HepG2 (cell line): ENCODE data around the gene PCNT. TPM values are rescaled to one million over a fixed set of nuclear protein-coding genes. Genes with fewer than 3 reads are reported as not detected.

Experiments used
- ATAC-seq: fragments of 200-7000 bp; cut with Tn5 transposase; 3 replicates; pipeline ENCODE4 v1.9.1; 2020; ENCODE audit warnings: mild to moderate bottlenecking, moderate library complexity
- BruUV-seq: library from RNA; stranded (reverse); fragments of 400-500 nt; replicated peaks from 2 replicates; lab custom pipeline; 2021; lab: Mats Ljungman, UMichigan
- CTCF ChIA-PET: fragments of 300-600 bp; formaldehyde crosslinking; extraction: SDS; loops from one replicate; lab custom pipeline; 2021; ENCODE audit warnings: low total read pairs, inconsistent platforms, low intra/inter-chr PET ratio; lab: Yijun Ruan, JAX
- POLR2A ChIA-PET: fragments of 350-600 bp; sonication (Branson Sonifier 250); formaldehyde crosslinking; loops from one replicate; lab custom pipeline; 2020; ENCODE audit warnings: antibody characterized with exemption, inconsistent platforms; lab: Yijun Ruan, JAX
- DNase-seq: peaks from one replicate; pipeline ENCODE4 v3.0.0-alpha.2; 2015; ENCODE audit warnings: low spot score
- FAIRE-seq: peaks from 3 replicates; lab custom pipeline; 2011; peaks lifted over from hg19 to GRCh38; lab: Jason Lieb, UNC
- H2AFZ ChIP-seq: one replicate; pipeline ENCODE4 v1.6.1; 2011; ENCODE audit warnings: low read length, inconsistent platforms
- H3K27ac ChIP-seq: fragments of 300-600 bp; 3 replicates; pipeline ENCODE4 v1.8.0; 2011; ENCODE audit warnings: mixed run types, mild to moderate bottlenecking, mixed read lengths, low read length, inconsistent platforms; ENCODE audit not compliant: insufficient read depth; ENCODE audit errors: extremely low read length
- H3K27me3 ChIP-seq, 2 experiments: fragments of 200-600 bp in 1 of 2; 2 replicates in 1 of 2; 3 replicates in 1 of 2; pipeline versions ENCODE4 v1.6.0 to v1.8.0; 2011; ENCODE audit warnings: low read length in 2 of 2, mild to moderate bottlenecking in 2 of 2, moderate library complexity in 2 of 2, inconsistent platforms in 1 of 2; ENCODE audit not compliant: insufficient read depth in 2 of 2, control insufficient read depth in 1 of 2
- H3K36me3 ChIP-seq, 2 experiments: fragments of 200-600 bp in 1 of 2; replicated peaks in 1 of 2; 2 replicates in 1 of 2; 3 replicates in 1 of 2; pipeline versions ENCODE4 v1.5.1 to v1.8.0; 2011; ENCODE audit warnings: low read length in 2 of 2, inconsistent platforms in 1 of 2; ENCODE audit not compliant: insufficient read depth in 2 of 2, control insufficient read depth in 1 of 2
- H3K4me1 ChIP-seq: 2 replicates; pipeline ENCODE4 v1.5.1; 2012; ENCODE audit warnings: low read length, inconsistent platforms; ENCODE audit not compliant: insufficient read depth
- H3K4me2 ChIP-seq: 2 replicates; pipeline ENCODE4 v1.6.0; 2011; ENCODE audit warnings: low read depth, low read length, inconsistent platforms
- H3K4me3 ChIP-seq, 3 experiments: fragments of 200-600 bp in 1 of 3; sonication (generic), shearing (Covaris generic) in 1 of 3; replicated peaks in 1 of 3; 2 replicates each; pipeline ENCODE4 v1.5.1; 2011 to 2016; ENCODE audit warnings: low read length in 3 of 3, inconsistent platforms in 2 of 3, low read depth in 2 of 3, mild to moderate bottlenecking in 2 of 3, control low read depth in 1 of 3, mixed read lengths in 1 of 3; ENCODE audit not compliant: insufficient read depth in 1 of 3
- H3K79me2 ChIP-seq: one replicate; pipeline ENCODE4 v1.6.1; 2011; ENCODE audit warnings: low read length, inconsistent platforms; ENCODE audit not compliant: insufficient read depth
- H3K9ac ChIP-seq: 2 replicates; pipeline ENCODE4 v1.6.0; 2011; ENCODE audit warnings: mild to moderate bottlenecking, low read depth, low read length, inconsistent platforms; ENCODE audit not compliant: insufficient read depth
- H3K9me3 ChIP-seq: 2 replicates; pipeline ENCODE4 v1.5.1; 2012; ENCODE audit warnings: mild to moderate bottlenecking, low read length
- H4K20me1 ChIP-seq: 2 replicates; pipeline ENCODE4 v1.6.0; 2011; ENCODE audit warnings: inconsistent platforms, mild to moderate bottlenecking, low read length, moderate library complexity; ENCODE audit not compliant: insufficient read depth
- ASH2L ChIP-seq: fragments of 300-600, 200-600 bp; sonication (generic); IDR thresholded peaks from 2 replicates; pipeline ENCODE4 v1.7.0; 2017; ENCODE audit warnings: low read depth, mild to moderate bottlenecking, moderate library complexity, mixed read lengths, low read length; ENCODE audit not compliant: insufficient read length
- DRAP1 ChIP-seq: IDR thresholded peaks from 2 replicates; pipeline ENCODE4 v1.6.1; 2016; ENCODE audit warnings: missing genetic modification reagents, missing compliant biosample characterization
- GMEB1 ChIP-seq: sonication (generic); formaldehyde crosslinking; IDR thresholded peaks from 2 replicates; pipeline ENCODE4 v1.5.1; 2020; ENCODE audit warnings: missing genetic modification reagents, mild to moderate bottlenecking, borderline replicate concordance
- HNF4A ChIP-seq: sonication (generic); formaldehyde crosslinking; IDR thresholded peaks from 2 replicates; pipeline ENCODE4 v1.4.0; 2020; ENCODE audit warnings: missing genetic modification reagents
- PBX2 ChIP-seq: IDR thresholded peaks from 2 replicates; pipeline ENCODE4 v1.6.1; 2016; ENCODE audit warnings: control low read depth
- ZNF605 ChIP-seq: sonication (generic); formaldehyde crosslinking; IDR thresholded peaks from 2 replicates; pipeline ENCODE4 v1.8.0; 2022; ENCODE audit warnings: mild to moderate bottlenecking, missing genetic modification reagents
- WGBS: methylation state at CpG from one replicate; pipeline ENCODE4 v1.1.6; 2017; ENCODE audit warnings: low lambda C conversion rate; 5-methylcytosine and 5-hydroxymethylcytosine counted together
- in situ Hi-C: cut with HindIII; loops from 2 replicates; pipeline ENCODE4 v1.10.0; 2017; ENCODE audit warnings: low pct_unique_long_range_greater_than_20kb; ENCODE audit not compliant: extremely low pct_ligation_motif_present
- intact Hi-C: fragments of 100-400 bp; cut with micrococcal nuclease; formaldehyde crosslinking; loops from one replicate; pipeline ENCODE4 v1.10.0; 2022; ENCODE audit not compliant: unreplicated experiment
- polyA plus RNA-seq, 8 experiments: library from polyadenylated mRNA; depleted of rRNA in 3 of 8; stranded (reverse) in 7 of 8; unstranded in 1 of 8; fragments of >200 nt; fragmentation: Illumina TruSeq in 4 of 8; extraction: Trizol in 4 of 8; gene quantifications; 2 replicates each; pipeline versions ENCODE4 v1.2.1 to v1.2.3, GENCODE V29; 2011 to 2016; ENCODE audit warnings: low read depth in 4 of 8, missing spikeins in 1 of 8, mixed read lengths in 1 of 8; ENCODE audit not compliant: insufficient read depth in 1 of 8
- total RNA-seq, 5 experiments: library from RNA; depleted of rRNA; stranded (reverse); fragments of >200 nt; fragmentation: Illumina TruSeq; extraction: Trizol; gene quantifications; 2 replicates each; pipeline ENCODE4 v1.2.3, GENCODE V29; 2016; ENCODE audit warnings: low read depth in 1 of 5

Gene PCNT
- total and polyA plus RNA-seq, 2 of the 13 experiments (the other 11 are each of a cell fraction or from before 2014, with no cell fraction given) = 5.6 to 12.4 TPM

GRCh38 chr21:46439906-46440305 lies 116.0 kb downstream of the PCNT start:
- in situ Hi-C loops = no loop called here
- Histone ChIP-seq H3K79me2 (no peaks in the 10 kb centered on the region), H3K4me1 (no peaks in the 10 kb centered on the region), H3K9ac (no peak overlapping the region), H3K36me3 (peaks cover 14 to 66% of the 10 kb centered on the region in 2 experiments), H4K20me1 (no peaks in the 10 kb centered on the region), H3K4me3 (no peak overlapping the region), H3K27ac (no peak overlapping the region), H3K4me2 (no peak overlapping the region), H3K27me3 (no peaks in the 10 kb centered on the region), H2AFZ (no peak overlapping the region), H3K9me3 (no peaks in the 10 kb centered on the region)
- no peak for ATAC-seq
- CTCF ChIA-PET = no interaction called here
- WGBS = 91% methylated on average over 17 of the region's 18 CpGs
- BruUV-seq = no TSS peak
- intact Hi-C loops = no loop called here
- POLR2A ChIA-PET = no interaction called here
- FAIRE-seq = no peak
- TF ChIP-seq PBX2 (CRISPR knock-in tag) (no peak), ZNF605 (no peak), DRAP1 (CRISPR knock-in tag) (no peak), ASH2L (no peak), GMEB1 (CRISPR knock-in tag) (no peak), HNF4A (CRISPR knock-in tag) (no peak)
- DNase-seq = no peak
